Stimulated activated CD8-positive, alpha-beta memory T cell treated with anti-CD3 and anti-CD28 coated beads, Interleukin-15, amount 100 ng/mL, for 1 hour (primary cell): Measurements from ENCODE around the gene CARD6.
A peak's percentile ranks its signal among the peaks of the same experiment; 100 is the strongest.
"Not testable (repeated sequence)": the region's sequence is repeated elsewhere in the genome, so short reads cannot be mapped to it uniquely, and the experiment has no call there.

Experiments used
- DNase-seq: peaks from one replicate; pipeline ENCODE4 v3.0.0-alpha.2; 2020; ENCODE audit warnings: low read depth

Gene CARD6

GRCh38 chr5:40841068-40841805 lies at the start of gene CARD6:
Gene CARD6 (plus strand): TSS chr5:40841367. CDS start chr5:40841383, 16 bp downstream.
- no peak for DNase-seq

GRCh38 chr5:40791715-40792139 lies 49.4 kb upstream of the CARD6 start:
- DNase-seq, result no peak

GRCh38 chr5:40792691-40793090 lies 48.5 kb upstream of the CARD6 start:
- not testable (repeated sequence) for DNase-seq

GRCh38 chr5:40794340-40794739 lies 46.8 kb upstream of the CARD6 start:
- DNase-seq, result not testable (repeated sequence)

GRCh38 chr5:40794877-40795276 lies 46.3 kb upstream of the CARD6 start:
- DNase-seq, result not testable (repeated sequence)

GRCh38 chr5:40796487-40796889 lies 44.7 kb upstream of the CARD6 start:
- no peak for DNase-seq

GRCh38 chr5:40797273-40798011 lies 43.7 kb upstream of the CARD6 start:
- DNase-seq, result peak; percentile 46

GRCh38 chr5:40798012-40798800 lies 43.0 kb upstream of the CARD6 start, which contains the start of gene PRKAA1:
Gene PRKAA1 (minus strand): TSS chr5:40798374. CDS start chr5:40798189, 185 bp downstream.
- DNase-seq, result peak; percentile 71

- no peak for DNase-seq
Measured at GRCh38 chr5:40798801-40799210, 42.4 kb upstream of the CARD6 start.

- no peak for DNase-seq
Measured at GRCh38 chr5:40799258-40799657, 41.9 kb upstream of the CARD6 start.

- no peak for DNase-seq
Measured at GRCh38 chr5:40801771-40802562, 39.2 kb upstream of the CARD6 start.

GRCh38 chr5:40812125-40812524 lies 29.0 kb upstream of the CARD6 start:
- DNase-seq, result no peak

- no peak for DNase-seq
Measured at GRCh38 chr5:40813698-40814281, 27.4 kb upstream of the CARD6 start.

GRCh38 chr5:40823459-40823858 lies 17.7 kb upstream of the CARD6 start:
- DNase-seq, result no peak

GRCh38 chr5:40825461-40826043 lies 15.6 kb upstream of the CARD6 start:
- not testable (repeated sequence) for DNase-seq

GRCh38 chr5:40826489-40827187 lies 14.5 kb upstream of the CARD6 start:
- DNase-seq, result no peak

- no peak for DNase-seq
Measured at GRCh38 chr5:40827188-40827977, 13.8 kb upstream of the CARD6 start.

GRCh38 chr5:40828021-40828631 lies 13.0 kb upstream of the CARD6 start:
- no peak for DNase-seq
